ENCODE results near the gene TXNDC12.
"Not testable (repeated sequence)": the region's sequence is repeated elsewhere in the genome, so short reads cannot be mapped to it uniquely, and the experiment has no call there.

TXNDC12 gene

GRCh38 chr1:52032785-52033131, 22.2 kb downstream of the TXNDC12 start:
- DNase-seq (ENCODE audit: low read depth), result no peak
- H3K4me3 ChIP-seq (ENCODE audit: low read depth, low read length), result peak overlapping the region; percentile 89
- TF ChIP-seq, protein P1, sequence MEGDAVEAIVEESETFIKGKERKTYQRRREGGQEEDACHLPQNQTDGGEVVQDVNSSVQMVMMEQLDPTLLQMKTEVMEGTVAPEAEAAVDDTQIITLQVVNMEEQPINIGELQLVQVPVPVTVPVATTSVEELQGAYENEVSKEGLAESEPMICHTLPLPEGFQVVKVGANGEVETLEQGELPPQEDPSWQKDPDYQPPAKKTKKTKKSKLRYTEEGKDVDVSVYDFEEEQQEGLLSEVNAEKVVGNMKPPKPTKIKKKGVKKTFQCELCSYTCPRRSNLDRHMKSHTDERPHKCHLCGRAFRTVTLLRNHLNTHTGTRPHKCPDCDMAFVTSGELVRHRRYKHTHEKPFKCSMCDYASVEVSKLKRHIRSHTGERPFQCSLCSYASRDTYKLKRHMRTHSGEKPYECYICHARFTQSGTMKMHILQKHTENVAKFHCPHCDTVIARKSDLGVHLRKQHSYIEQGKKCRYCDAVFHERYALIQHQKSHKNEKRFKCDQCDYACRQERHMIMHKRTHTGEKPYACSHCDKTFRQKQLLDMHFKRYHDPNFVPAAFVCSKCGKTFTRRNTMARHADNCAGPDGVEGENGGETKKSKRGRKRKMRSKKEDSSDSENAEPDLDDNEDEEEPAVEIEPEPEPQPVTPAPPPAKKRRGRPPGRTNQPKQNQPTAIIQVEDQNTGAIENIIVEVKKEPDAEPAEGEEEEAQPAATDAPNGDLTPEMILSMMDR (IDR thresholded peaks at IDR 0.05; ENCODE audit: control insufficient read depth, extremely low read depth, insufficient read depth), result no peak

GRCh38 chr1:52032124-52032784, 22.7 kb downstream of the TXNDC12 start:
- H3K4me3 ChIP-seq (ENCODE audit: low read depth, low read length), result peak overlapping the region; percentile 89
- no peak for DNase-seq (ENCODE audit: low read depth)
- TF ChIP-seq, protein P1 (IDR thresholded peaks at IDR 0.05; ENCODE audit: control insufficient read depth, extremely low read depth, insufficient read depth), result no peak

- H3K4me3 ChIP-seq (ENCODE audit: low read depth, low read length); DNase-seq (ENCODE audit: low read depth): not testable (repeated sequence)
Observed at GRCh38 chr1:52028839-52029238, 26.2 kb downstream of the TXNDC12 start.

DNA sequence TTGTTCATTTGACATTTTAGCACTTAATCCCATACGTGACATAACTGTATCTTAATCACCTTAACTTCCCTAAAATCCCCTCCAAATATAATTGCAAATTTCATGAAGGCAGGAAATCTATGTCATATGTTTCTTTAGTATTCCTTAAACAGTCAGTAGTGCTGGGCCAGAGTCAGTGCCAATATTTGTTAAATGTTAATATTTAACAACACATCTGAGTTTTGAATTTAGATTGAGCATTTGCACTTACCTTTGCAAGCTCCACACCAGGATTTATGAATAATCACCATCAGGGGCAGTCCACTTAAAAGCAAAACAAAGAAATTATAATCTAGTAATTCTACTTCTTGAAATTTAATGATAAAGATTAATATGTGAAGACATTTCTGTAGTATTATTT, 26.7 kb downstream of the TXNDC12 start:
- H3K4me3 ChIP-seq (ENCODE audit: low read depth, low read length), result no peak overlapping the region
- TF ChIP-seq, protein P1 (IDR thresholded peaks at IDR 0.05; ENCODE audit: control insufficient read depth, extremely low read depth, insufficient read depth), result no peak
- DNase-seq (ENCODE audit: low read depth), result no peak

DNA sequence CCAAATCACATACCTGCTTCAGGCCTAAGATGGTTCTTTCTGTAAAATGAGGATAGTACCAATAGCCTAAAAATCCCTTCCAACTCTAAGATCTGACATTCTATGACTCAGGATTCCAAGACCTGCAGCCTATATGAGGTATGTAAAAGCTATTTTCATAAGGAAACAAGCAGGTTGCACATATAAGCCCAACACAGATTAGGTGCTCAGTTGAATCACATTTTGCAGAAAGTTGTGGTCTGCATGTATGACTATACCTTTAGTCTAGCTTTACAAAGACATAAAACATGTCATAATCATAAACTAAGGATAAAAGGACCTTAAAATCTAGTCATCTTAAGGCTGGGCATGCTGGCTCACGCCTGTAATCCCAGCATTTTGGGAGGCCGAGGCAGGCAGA, 28.7 kb downstream of the TXNDC12 start:
- H3K4me3 ChIP-seq (ENCODE audit: low read depth, low read length), result no peak overlapping the region
- DNase-seq (ENCODE audit: low read depth), result no peak
- TF ChIP-seq, protein P1 (IDR thresholded peaks at IDR 0.05; ENCODE audit: control insufficient read depth, extremely low read depth, insufficient read depth), result no peak

GRCh38 chr1:52022133-52022532, 32.9 kb downstream of the TXNDC12 start:
- TF ChIP-seq, protein P1 (IDR thresholded peaks at IDR 0.05; ENCODE audit: control insufficient read depth, extremely low read depth, insufficient read depth), result no peak
- no peak overlapping the region for H3K4me3 ChIP-seq (ENCODE audit: low read depth, low read length)
- DNase-seq (ENCODE audit: low read depth), result no peak

GRCh38 chr1:52008071-52008809, 46.8 kb downstream of the TXNDC12 start:
- H3K4me3 ChIP-seq (ENCODE audit: low read depth, low read length), result no peak overlapping the region
- TF ChIP-seq, protein P1 (IDR thresholded peaks at IDR 0.05; ENCODE audit: control insufficient read depth, extremely low read depth, insufficient read depth), result no peak
- no peak for DNase-seq (ENCODE audit: low read depth)
